Measurements from ENCODE around the gene PLA2G2C.

- no peak for TF ChIP-seq CTCF (IDR thresholded peaks at IDR 0.05)
- TF ChIP-seq POLR2A (IDR thresholded peaks at IDR 0.05), result no peak
- no peak for TF ChIP-seq EP300 (IDR thresholded peaks at IDR 0.05)
These were observed 12.0 kb upstream of the PLA2G2C start for GRCh38 chr1:20198296-20198695.
